ENCODE measurements around the gene CACNA1I.

The CACNA1I gene

DNA sequence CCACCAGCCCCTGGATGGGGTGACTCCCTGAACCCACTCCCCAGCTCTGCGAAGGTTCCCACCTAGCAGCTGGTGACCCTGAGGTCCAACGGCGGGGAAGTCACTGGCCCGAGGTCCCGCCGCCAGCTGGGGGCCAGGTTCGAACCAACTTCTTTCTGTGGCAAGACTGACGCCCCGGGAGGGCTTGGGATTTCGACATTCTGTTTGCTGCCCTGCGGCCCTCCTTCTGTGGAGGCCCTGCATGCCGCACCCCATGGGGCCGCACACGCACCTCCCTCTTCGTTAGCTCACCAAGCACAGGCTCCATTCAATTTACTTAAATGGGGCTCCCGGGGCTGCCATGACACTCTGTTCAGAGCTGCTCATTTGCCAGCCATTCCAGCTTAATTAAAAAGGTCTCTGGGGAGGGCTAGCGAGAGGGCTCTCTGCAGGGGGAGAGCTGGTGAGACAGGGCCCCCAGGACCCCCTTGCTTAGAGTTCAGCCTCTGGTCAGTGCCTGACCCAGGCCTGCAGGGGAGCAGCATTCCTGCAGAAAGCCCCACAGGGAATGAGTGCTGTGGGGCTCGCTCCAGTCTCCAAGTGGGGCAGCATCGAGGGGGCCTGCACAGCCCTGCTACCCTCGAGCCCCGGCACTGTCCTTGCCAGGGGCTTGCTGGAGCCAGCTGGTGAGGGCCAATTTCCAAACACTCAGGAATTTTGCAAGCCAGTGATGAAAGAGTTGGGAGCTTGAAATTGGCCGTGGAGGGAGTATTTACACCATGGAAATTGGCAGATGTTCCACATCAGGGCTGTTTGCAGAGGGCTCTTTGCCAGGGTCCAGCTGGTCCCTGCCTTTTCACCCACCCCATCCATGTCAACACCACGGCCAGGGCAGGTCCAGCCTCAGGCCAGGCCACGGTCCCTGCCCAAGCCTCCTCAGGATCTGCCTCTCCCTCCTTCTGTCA, 80.8 kb downstream of the CACNA1I start:
- no peak for ATAC-seq
- no peaks in the 10 kb centered on the region for H3K9me3 Mint-ChIP-seq
- no peak overlapping the region for H3K27ac Mint-ChIP-seq
- H3K36me3 Mint-ChIP-seq = no peaks in the 10 kb centered on the region
- no peak overlapping the region for H3K4me3 Mint-ChIP-seq
- H3K27me3 Mint-ChIP-seq = peaks cover 18% of the 10 kb centered on the region
- H3K4me1 Mint-ChIP-seq = no peaks in the 10 kb centered on the region

DNA sequence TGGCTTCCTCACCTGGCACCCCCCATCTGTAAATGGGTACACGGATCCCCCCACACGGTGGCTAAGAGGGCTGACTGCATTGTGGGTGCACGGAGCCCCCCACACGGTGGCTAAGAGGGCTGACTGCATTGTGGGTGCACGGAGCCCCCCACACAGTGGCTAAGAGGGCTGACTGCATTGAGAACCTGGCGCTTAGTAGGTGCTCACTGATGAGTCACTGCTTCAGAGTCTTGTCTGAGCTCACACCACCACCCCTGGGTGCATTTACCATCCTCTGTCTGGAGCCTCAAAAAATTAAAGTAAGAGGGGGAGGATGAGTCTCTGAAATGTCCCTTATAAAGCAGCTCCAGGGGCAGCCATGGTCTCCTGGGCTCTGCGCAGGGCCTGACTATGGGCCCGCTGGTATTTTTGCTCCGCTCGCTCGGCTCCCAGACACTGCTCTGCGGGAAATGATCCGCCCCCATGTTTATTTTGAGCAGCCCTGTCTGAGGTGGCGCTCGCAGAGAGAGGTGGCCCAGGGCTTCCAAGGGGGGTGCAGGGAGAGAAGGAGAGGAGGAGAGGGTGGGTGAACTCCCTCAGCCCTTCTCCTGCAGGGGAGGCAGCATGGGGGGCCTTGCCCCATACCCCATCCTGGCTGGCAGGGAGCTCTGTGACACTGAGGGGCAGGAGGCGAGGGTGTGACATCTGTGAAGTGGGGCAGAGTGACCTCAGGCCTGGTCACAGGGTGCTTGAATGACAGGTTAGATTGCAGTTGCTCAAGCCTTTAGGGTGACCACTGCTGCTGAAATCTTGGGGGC, 82.6 kb downstream of the CACNA1I start:
- no peak overlapping the region for H3K4me3 Mint-ChIP-seq
- no peaks in the 10 kb centered on the region for H3K4me1 Mint-ChIP-seq
- no peak for ATAC-seq
- H3K9me3 Mint-ChIP-seq = no peaks in the 10 kb centered on the region
- peaks cover 25% of the 10 kb centered on the region for H3K27me3 Mint-ChIP-seq
- no peak overlapping the region for H3K27ac Mint-ChIP-seq
- H3K36me3 Mint-ChIP-seq = no peaks in the 10 kb centered on the region

DNA sequence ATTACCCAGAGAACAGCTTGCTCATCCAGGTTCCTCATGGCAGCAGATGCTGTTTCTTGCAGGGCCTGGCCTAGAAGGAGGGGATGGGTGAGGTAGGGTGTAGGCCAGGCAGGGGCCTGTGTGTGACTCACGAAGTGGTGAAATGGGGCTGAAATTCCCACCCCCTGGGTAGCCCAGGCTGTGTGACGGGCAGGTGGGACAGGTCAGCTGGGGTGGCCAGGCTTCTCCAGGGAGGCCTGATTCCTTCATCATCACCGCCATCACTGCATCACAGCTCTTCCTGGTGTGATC, 83.2 kb downstream of the CACNA1I start:
- Mint-ChIP-seq H3K27me3 (peaks cover 29% of the 10 kb centered on the region), H3K4me1 (peaks cover 3% of the 10 kb centered on the region), H3K27ac (no peak overlapping the region), H3K9me3 (no peaks in the 10 kb centered on the region), H3K4me3 (no peak overlapping the region), H3K36me3 (no peaks in the 10 kb centered on the region)
- ATAC-seq = no peak

DNA sequence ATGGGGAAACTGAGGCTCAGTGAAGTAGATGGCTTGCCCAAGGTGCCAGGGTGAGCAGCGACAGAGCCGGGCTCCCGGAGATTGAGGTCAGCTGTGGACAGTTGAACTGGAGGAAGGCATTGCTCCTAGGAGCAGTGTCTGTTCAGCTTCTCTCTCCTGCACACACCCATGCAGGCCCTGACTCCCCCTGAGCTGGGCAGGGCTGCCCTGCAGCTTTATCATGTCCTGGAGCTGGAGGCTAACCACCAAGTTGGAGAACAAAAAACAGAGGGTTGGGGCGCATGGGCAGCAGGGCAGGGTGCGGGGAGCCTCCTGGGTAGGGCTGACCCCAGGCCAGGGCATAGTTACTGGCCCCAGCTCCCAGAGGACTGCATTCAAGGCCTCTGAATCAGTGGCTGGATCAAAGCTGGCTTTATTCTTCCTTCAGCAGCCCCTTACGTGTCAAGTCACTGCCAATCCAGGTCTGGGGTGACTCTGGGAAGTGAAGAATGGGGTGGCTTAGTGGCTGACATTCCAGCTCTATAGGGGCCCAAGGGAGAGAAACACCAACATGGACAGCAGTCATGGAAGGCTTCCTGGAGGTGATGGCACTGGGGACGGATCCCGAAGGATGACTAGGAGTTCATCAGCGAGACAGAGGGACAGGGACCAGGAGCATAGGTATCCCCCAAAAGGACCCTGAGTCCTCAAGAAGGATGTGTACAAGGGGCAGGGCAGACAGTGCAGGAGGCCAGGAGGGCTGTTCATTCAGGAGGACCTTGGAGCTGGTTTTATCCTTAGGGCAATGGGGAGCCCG, 83.8 kb downstream of the CACNA1I start:
- ATAC-seq = no peak
- H3K27ac Mint-ChIP-seq = no peak overlapping the region
- no peak overlapping the region for H3K4me3 Mint-ChIP-seq
- no peaks in the 10 kb centered on the region for H3K9me3 Mint-ChIP-seq
- H3K36me3 Mint-ChIP-seq = no peaks in the 10 kb centered on the region
- H3K4me1 Mint-ChIP-seq = peaks cover 6% of the 10 kb centered on the region
- peaks cover 35% of the 10 kb centered on the region for H3K27me3 Mint-ChIP-seq

DNA sequence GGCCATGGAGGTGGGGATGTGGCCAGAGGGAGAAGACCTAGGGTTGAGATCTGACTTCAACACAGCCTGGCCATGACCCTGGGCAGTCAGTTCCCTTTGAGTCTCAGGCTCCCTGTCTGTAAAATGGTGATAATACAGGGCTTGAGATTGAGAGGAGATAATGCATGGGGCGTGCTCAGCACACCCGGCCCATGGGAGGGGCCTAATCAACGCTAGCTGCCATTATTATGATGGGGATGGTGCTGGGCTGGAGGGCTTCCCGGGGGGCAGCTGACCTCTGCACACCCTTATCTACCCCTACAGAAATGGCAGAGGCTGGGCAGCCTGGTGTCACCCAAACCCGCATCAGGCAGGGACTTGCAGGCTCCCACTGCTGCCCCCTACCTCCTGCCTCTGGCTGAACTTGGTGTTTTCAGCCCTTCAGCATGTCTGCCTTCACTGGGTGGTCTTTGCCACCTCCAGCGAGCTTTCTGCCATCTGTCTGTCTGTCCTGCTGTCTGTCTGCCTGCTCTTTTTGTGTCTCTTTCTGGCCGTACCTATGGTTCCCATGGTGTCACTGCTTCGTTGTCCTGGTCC, 84.5 kb downstream of the CACNA1I start:
- no peak for ATAC-seq
- peaks cover 6% of the 10 kb centered on the region for H3K4me1 Mint-ChIP-seq
- H3K27ac Mint-ChIP-seq = no peak overlapping the region
- H3K4me3 Mint-ChIP-seq = no peak overlapping the region
- H3K27me3 Mint-ChIP-seq = peaks cover 42% of the 10 kb centered on the region
- H3K36me3 Mint-ChIP-seq = no peaks in the 10 kb centered on the region
- H3K9me3 Mint-ChIP-seq = no peaks in the 10 kb centered on the region

DNA sequence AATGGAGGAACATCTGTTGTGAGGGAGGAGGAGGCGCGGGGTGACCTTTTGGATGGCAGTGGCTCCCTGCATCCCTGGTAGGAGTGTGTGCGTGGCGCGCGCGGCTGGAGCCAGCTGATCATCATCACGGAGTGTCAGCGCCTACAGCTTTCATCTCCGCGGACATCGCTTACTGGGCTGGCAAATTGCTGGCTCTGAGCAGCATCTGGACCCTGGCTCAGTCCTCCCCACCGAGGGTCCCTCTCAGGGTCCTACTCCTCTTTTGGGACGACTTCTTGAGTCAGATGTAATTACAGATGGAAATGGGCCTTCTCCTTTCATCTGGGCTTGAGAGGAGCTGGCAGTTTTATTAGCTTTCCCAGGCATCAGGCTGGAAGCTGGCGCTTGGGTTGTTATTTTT, 85.3 kb downstream of the CACNA1I start:
- ATAC-seq = no peak
- H3K27ac Mint-ChIP-seq = no peak overlapping the region
- H3K4me3 Mint-ChIP-seq = no peak overlapping the region

DNA sequence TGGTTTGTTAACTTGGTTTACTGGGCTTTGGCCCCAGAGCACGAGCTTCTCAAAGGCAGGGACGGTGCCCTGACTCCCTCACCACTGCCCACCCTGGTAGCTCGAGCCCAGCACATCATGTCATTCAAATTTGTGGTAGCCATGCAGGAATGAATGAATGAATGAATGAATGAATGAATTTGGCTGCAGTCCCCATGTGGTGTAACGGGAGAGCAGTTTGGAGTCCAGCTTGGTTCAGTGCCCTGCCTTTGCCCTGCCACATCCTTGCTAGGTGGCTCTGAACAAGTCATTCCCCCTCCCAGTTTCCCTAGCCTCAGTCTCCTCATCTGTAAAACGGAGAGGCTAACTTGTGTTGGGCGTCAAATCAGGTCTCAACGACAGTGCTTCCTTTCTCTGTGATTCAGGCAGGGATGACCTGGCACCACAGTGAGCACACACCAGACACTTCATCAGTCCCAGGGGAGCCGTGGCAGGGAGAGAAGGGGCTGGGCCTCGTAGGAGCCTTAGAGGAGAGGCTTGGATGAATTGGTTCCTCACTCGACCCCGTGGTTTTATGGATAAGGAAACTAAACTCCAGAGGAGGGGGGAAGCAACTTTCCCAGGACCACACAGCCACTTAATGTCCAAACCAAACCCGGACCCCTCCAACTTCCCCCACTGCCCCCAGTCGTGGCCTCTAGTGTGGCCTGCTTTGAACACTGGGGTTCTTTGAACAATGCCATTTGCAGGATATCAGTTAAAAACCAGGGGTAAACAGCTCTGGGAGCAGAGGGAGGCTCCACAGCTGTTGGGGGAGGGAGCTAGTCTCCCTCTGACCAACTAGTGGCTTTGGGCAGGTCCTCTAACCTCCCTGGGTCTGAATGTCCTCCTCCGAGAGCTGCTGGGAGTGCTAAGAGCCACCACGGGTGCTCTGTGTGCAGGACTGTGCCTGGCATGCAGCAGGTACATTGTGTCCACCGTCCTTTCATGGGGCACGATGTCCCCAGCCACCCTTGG, 86.2 kb downstream of the CACNA1I start:
- no peak for ATAC-seq
- H3K4me1 Mint-ChIP-seq = peaks cover 6% of the 10 kb centered on the region
- H3K27ac Mint-ChIP-seq = no peak overlapping the region
- H3K9me3 Mint-ChIP-seq = no peaks in the 10 kb centered on the region
- peaks cover 51% of the 10 kb centered on the region for H3K27me3 Mint-ChIP-seq
- no peaks in the 10 kb centered on the region for H3K36me3 Mint-ChIP-seq
- no peak overlapping the region for H3K4me3 Mint-ChIP-seq

More for the DNA sequence above, 85.3 kb downstream of the CACNA1I start:
- Mint-ChIP-seq H3K36me3 (no peaks in the 10 kb centered on the region), H3K27me3 (peaks cover 43% of the 10 kb centered on the region), H3K9me3 (no peaks in the 10 kb centered on the region), H3K4me1 (peaks cover 6% of the 10 kb centered on the region)

DNA sequence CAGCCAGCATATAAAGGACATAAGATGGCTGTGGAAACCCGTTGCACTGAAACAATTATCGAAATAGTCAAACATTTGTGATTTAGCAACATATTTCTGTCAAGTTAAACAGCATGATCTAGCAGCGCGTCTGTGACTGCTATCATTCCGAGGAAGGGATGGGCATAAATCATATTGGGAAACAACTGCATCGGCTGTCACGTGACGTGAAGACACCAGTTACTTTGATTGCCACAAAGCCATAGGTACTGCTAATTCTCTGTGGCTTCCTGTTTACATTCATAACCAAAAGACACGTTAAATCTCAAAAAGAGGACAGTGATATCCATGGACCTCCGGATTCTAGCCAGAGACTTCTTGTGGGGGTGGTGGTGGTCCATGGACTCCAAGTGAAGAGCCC, 87.8 kb downstream of the CACNA1I start:
- Mint-ChIP-seq H3K27me3 (peaks cover 67% of the 10 kb centered on the region), H3K4me3 (no peak overlapping the region), H3K4me1 (peaks cover 20% of the 10 kb centered on the region), H3K9me3 (no peaks in the 10 kb centered on the region), H3K27ac (no peak overlapping the region), H3K36me3 (no peaks in the 10 kb centered on the region)
- ATAC-seq = no peak

DNA sequence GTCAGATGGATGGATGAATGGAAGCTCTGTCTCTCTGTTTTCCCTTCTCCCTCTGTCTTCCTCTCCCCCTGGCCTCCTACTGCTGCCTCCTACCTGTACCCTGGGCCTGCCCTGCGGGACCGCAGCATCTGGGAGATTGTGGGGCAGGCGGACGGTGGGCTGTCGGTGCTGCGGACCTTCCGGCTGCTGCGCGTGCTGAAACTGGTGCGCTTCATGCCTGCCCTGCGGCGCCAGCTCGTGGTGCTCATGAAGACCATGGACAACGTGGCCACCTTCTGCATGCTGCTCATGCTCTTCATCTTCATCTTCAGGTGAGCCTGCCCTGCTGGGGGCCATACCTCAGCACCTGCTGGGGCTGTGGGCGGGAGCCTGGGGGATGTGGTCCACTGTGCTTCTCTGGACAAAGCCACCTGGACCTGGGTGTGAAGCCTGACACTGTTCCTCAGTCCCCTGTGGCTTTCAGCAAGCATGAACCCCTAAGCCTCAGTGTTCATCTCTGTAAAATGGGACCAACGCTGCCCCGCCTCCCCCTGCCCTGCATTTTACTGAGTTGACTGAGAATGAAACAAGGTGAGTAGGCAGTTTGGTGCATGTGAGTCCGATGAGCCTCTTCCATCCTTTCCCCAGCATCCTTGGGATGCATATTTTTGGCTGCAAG, 88.4 kb downstream of the CACNA1I start:
- Mint-ChIP-seq H3K4me1 (peaks cover 21% of the 10 kb centered on the region), H3K27me3 (peaks cover 73% of the 10 kb centered on the region), H3K9me3 (no peaks in the 10 kb centered on the region), H3K36me3 (no peaks in the 10 kb centered on the region), H3K27ac (no peak overlapping the region), H3K4me3 (no peak overlapping the region)
- ATAC-seq = no peak

DNA sequence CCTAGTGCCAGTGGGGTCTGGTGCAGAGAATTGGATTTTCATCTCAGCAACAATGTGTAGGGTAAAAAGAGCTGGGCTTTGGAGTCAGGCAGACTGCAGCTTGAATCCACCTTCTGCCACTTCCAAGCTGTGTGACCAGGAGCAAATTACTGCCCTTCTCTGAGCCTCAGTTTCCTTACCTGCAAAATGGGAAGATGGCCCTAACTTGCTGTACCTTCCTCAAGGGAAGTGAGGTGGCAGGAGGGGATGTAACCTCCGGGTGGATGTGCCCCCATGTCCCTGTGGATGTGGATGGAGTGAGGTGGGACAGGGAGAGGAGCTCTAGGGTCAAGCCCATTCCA, 90.9 kb downstream of the CACNA1I start:
- Mint-ChIP-seq H3K4me3 (no peak overlapping the region), H3K27me3 (peaks cover 77% of the 10 kb centered on the region), H3K27ac (no peak overlapping the region), H3K4me1 (peaks cover 21% of the 10 kb centered on the region), H3K9me3 (no peaks in the 10 kb centered on the region), H3K36me3 (no peaks in the 10 kb centered on the region)
- ATAC-seq = no peak

DNA sequence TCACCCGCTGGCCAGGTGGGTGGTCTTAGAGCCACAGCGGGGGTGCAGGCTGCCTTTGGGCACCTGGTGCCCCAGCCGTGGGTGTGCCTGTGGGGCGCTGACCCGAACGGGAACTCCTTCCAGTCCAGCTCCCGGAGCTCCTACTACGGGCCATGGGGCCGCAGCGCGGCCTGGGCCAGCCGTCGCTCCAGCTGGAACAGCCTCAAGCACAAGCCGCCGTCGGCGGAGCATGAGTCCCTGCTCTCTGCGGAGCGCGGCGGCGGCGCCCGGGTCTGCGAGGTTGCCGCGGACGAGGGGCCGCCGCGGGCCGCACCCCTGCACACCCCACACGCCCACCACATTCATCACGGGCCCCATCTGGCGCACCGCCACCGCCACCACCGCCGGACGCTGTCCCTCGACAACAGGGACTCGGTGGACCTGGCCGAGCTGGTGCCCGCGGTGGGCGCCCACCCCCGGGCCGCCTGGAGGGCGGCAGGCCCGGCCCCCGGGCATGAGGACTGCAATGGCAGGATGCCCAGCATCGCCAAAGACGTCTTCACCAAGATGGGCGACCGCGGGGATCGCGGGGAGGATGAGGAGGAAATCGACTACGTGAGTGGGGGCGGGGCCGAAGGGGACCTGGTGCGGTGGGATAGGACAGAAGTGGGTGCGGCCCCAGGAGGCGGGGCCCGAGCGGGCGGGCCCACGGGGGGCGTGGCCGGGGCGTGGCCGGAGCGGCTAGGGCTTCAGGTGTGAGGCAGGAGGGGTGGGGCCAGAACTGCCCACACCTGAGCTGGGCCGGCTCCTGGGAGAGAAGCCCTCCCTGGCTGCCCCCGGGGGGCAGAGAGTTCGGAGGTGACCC, 91.5 kb downstream of the CACNA1I start:
- peak overlapping the region; percentile 62 for H3K4me3 Mint-ChIP-seq
- ATAC-seq = peak; percentile 47
- H3K4me1 Mint-ChIP-seq = peaks cover 21% of the 10 kb centered on the region
- H3K27ac Mint-ChIP-seq = no peak overlapping the region
- no peaks in the 10 kb centered on the region for H3K36me3 Mint-ChIP-seq
- peaks cover 77% of the 10 kb centered on the region for H3K27me3 Mint-ChIP-seq
- H3K9me3 Mint-ChIP-seq = no peaks in the 10 kb centered on the region

DNA sequence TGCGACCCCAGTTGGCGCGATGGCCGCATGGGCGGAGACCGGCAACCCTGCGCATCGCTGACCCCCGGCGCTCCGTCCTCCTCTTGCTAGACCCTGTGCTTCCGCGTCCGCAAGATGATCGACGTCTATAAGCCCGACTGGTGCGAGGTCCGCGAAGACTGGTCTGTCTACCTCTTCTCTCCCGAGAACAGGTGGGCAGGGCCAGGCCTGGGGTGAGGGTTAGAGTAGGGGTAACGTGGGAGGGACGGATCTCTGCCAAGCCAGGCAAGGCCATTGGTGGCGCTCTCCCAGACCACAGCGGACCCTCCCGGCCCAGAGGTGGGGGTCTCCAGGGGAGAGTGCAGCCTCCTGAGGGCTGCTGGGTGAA, 92.1 kb downstream of the CACNA1I start:
- Mint-ChIP-seq H3K9me3 (no peaks in the 10 kb centered on the region), H3K27me3 (peaks cover 80% of the 10 kb centered on the region), H3K36me3 (no peaks in the 10 kb centered on the region), H3K27ac (no peak overlapping the region), H3K4me1 (peaks cover 21% of the 10 kb centered on the region), H3K4me3 (peak overlapping the region; percentile 5)
- no peak for ATAC-seq

DNA sequence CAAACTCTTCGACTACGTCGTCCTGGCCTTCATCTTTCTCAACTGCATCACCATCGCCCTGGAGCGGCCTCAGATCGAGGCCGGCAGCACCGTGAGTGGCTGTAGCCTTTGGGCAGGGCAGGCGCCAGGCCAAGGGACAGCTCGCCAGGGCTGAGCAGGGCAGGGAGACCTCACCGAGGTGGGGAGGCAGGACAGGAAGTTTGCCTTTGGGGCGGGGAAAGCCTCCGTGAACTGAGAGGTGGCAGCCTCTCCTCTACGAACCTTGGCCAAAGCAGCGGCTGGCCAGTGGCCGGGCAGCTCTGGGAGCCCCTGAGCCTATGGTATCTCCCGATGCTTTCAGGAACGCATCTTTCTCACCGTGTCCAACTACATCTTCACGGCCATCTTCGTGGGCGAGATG, 93.2 kb downstream of the CACNA1I start:
- no peak overlapping the region for H3K4me3 Mint-ChIP-seq
- ATAC-seq = no peak
- no peak overlapping the region for H3K27ac Mint-ChIP-seq

More for the DNA sequence above, 93.2 kb downstream of the CACNA1I start:
- Mint-ChIP-seq H3K4me1 (peaks cover 18% of the 10 kb centered on the region), H3K36me3 (no peaks in the 10 kb centered on the region), H3K9me3 (no peaks in the 10 kb centered on the region), H3K27me3 (peaks cover 76% of the 10 kb centered on the region)
